GM10266 (cell line): ENCODE data around the gene OCA2.
"Not testable (repeated sequence)": the region's sequence is repeated elsewhere in the genome, so short reads cannot be mapped to it uniquely, and the experiment has no call there.

Experiments
- DNase-seq: peaks from one replicate; pipeline ENCODE4 v3.0.0; 2012; ENCODE audit errors: extremely low spot score
- CTCF ChIP-seq: IDR thresholded peaks from 2 replicates; pipeline ENCODE4 v1.5.1; 2012; ENCODE audit warnings: mild to moderate bottlenecking, low read depth; ENCODE audit not compliant: control insufficient read depth, insufficient read depth; ENCODE audit errors: missing control alignments

Gene OCA2

DNA sequence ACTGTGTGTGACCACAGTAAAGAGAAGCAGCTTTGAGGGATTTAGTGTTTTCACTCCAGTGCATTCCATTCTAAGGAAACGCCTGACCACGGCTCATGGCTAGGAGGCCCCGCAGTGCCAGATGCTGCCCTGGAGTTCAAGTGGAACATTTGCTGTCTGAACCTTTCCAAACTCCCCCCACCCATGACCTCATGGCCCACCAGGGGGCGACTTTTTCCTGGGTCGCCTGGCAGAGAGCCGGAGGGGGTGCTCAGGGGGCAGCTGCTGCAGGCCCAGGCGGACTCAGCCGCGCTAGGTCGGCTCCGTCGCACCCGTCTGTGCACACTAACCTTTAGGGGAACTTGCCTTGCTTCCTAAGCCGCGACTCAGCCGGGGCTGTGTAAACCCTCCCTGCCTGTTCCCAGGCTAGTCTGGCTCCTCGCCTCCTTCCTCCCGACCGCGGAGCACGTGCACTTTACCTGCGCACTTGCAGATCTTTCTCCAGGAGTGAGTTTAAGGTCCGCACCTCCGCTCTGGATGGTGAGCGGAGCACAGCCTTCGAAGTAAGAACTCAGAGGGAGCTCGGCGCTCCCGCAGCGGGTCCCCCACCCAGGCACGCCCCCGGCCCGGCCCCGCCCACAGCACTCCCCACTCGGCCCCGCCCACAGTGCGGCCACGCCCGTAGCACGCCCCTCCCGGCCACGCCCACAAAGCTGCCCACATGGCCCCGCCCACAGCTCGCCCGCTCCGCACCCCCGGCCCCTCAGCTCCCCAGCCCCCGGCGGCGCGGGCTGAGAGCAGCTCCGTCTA is at the start of gene OCA2:
TSS of gene OCA2 (minus strand) at position 550 of the 789 bp plus-strand sequence. CDS start 17,441 bp downstream, outside the sequence.
- TF ChIP-seq CTCF = peak; percentile 22
- no peak for DNase-seq

DNA sequence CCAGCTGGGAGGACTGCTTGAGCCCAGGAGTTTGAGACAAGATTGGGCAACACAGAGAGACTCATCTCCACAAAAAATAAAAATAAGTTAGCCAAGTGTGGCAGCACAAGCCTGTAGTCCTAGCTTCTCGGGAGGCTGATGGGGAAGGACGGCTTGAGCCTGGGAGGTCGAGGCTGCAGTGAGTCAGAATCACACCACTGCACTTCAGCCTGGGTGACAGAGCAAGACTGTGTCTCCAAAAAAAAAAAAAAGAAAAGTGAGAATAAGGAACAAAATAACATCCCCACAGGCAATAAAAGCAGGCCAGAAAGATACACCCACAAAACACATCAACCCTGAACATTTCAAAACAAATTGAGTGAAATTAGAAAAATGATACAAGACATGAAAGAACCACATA is 48.7 kb upstream of the OCA2 start:
- no peak for DNase-seq
- TF ChIP-seq CTCF = no peak

GRCh38 chr15:28145419-28145818 is 46.3 kb upstream of the OCA2 start:
- DNase-seq = not testable (repeated sequence)

- DNase-seq = no peak
- TF ChIP-seq CTCF = no peak
Measured at GRCh38 chr15:28140062-28140461, 40.9 kb upstream of the OCA2 start.

DNA sequence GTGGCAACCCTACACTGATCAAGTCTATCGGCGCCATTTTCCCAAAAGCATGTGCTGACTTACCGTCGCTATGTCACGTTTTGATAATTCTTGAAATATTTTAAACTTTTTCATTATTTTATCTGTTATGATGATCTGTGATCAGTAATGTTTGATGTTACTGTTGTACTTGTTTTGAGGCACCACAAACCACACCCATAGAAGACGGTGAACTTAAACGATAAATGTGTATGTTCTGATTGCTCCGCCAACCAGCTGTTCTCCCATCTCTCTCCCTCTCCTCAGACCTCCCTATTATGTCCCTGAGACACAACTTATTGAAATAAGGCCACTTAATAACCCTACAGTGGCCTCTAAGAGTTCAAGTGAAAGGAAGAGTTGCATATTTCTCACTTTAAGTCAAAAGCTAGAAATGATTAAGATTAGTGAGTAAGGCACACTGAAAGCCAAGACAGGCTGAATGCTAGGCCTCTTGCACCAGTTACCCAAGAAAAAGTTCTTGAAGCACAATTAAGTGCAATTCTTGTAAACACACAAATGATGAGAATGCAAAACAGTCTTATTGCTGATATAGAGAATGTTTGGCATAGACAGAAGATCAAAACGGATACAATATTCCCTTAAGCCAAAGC is 38.4 kb upstream of the OCA2 start:
- DNase-seq = not testable (repeated sequence)

- DNase-seq = not testable (repeated sequence)
Measured at GRCh38 chr15:28136236-28136904, 37.3 kb upstream of the OCA2 start.

- no peak for TF ChIP-seq CTCF
Measured at GRCh38 chr15:28133281-28133680, 34.2 kb upstream of the OCA2 start.

GRCh38 chr15:28132524-28133275 is 33.6 kb upstream of the OCA2 start:
- DNase-seq = no peak
- no peak for TF ChIP-seq CTCF

More at GRCh38 chr15:28133281-28133680, 34.2 kb upstream of the OCA2 start:
- DNase-seq = no peak
